Liver (tissue), 9 donors: Measurements from ENCODE around the gene HS3ST3B1. TPM values are rescaled to one million over a fixed set of nuclear protein-coding genes. Genes with fewer than 3 reads are reported as not detected.

Experiments
- DNase-seq: peaks from one replicate; pipeline ENCODE4 v3.0.0-alpha.2; 2017; ENCODE audit warnings: low spot score
- H3K27ac ChIP-seq, 2 donors: one replicate each; pipeline ENCODE4 v1.7.0; 2013; ENCODE audit warnings: inconsistent platforms in 2 of 2, low read length in 2 of 2, control low read depth in 1 of 2, low read depth in 1 of 2, mild to moderate bottlenecking in 1 of 2
- H3K27me3 ChIP-seq, 4 donors: one replicate each; pipeline versions ENCODE4 v1.6.1 to v1.7.0; 2013; ENCODE audit warnings: low read length in 3 of 4, inconsistent platforms in 1 of 4, mild to moderate bottlenecking in 1 of 4, moderate library complexity in 1 of 4; ENCODE audit not compliant: control insufficient read depth in 4 of 4, insufficient read depth in 4 of 4
- H3K36me3 ChIP-seq, 4 donors: one replicate each; pipeline versions ENCODE4 v1.6.1 to v1.7.0; 2013; ENCODE audit warnings: low read length in 3 of 4, mild to moderate bottlenecking in 3 of 4, low read depth in 1 of 4, moderate library complexity in 1 of 4; ENCODE audit not compliant: control insufficient read depth in 4 of 4, insufficient read depth in 3 of 4
- H3K4me1 ChIP-seq, 4 donors: one replicate each; pipeline versions ENCODE4 v1.6.1 to v1.7.0; 2013; ENCODE audit warnings: low read length in 3 of 4, mild to moderate bottlenecking in 3 of 4, moderate library complexity in 1 of 4; ENCODE audit not compliant: control insufficient read depth in 4 of 4, insufficient read depth in 4 of 4
- H3K4me3 ChIP-seq, 3 donors: one replicate each; pipeline versions ENCODE4 v1.6.1 to v1.7.0; 2013; ENCODE audit warnings: low read length in 3 of 3, control low read depth in 1 of 3, low read depth in 1 of 3, mild to moderate bottlenecking in 1 of 3
- H3K9ac ChIP-seq, 2 donors: one replicate each; pipeline ENCODE4 v1.7.0; 2013; ENCODE audit warnings: low read length in 2 of 2, mild to moderate bottlenecking in 2 of 2, moderate library complexity in 2 of 2, control low read depth in 1 of 2, low read depth in 1 of 2
- H3K9me3 ChIP-seq, 4 donors: one replicate each; pipeline versions ENCODE4 v1.6.1 to v1.7.0; 2013; ENCODE audit warnings: low read length in 3 of 4; ENCODE audit not compliant: control insufficient read depth in 4 of 4
- FOXA1 ChIP-seq: IDR thresholded peaks from 2 replicates; pipeline ENCODE4 v1.6.1; 2016; ENCODE audit warnings: antibody characterized with exemption
- FOXA2 ChIP-seq: IDR thresholded peaks from 2 replicates; pipeline ENCODE4 v1.6.1; 2016; ENCODE audit warnings: antibody characterized with exemption
- GABPA ChIP-seq, 2 donors: IDR thresholded peaks in 1 of 2; conservative IDR thresholded peaks in 1 of 2; 2 replicates each; pipeline ENCODE4 v1.6.1; 2016; ENCODE audit warnings: antibody characterized with exemption in 2 of 2, mild to moderate bottlenecking in 1 of 2, moderate library complexity in 1 of 2
- HNF4A ChIP-seq, 2 donors: conservative IDR thresholded peaks; 2 replicates each; pipeline ENCODE4 v1.6.1; 2016; ENCODE audit warnings: antibody characterized with exemption in 2 of 2, mild to moderate bottlenecking in 2 of 2
- HNF4G ChIP-seq: IDR thresholded peaks from 2 replicates; pipeline ENCODE4 v1.6.1; 2016; ENCODE audit warnings: antibody characterized with exemption
- JUND ChIP-seq, 2 donors: IDR thresholded peaks; 2 replicates each; pipeline ENCODE4 v1.6.1; 2016; ENCODE audit warnings: antibody characterized with exemption in 2 of 2
- NR2F2 ChIP-seq: IDR thresholded peaks from 2 replicates; pipeline ENCODE4 v1.6.1; 2016; ENCODE audit warnings: antibody characterized with exemption
- RAD21 ChIP-seq, 2 donors: IDR thresholded peaks; 2 replicates each; pipeline ENCODE4 v1.6.1; 2016; ENCODE audit warnings: antibody characterized with exemption in 2 of 2, mild to moderate bottlenecking in 2 of 2
- RXRA ChIP-seq, 2 donors: IDR thresholded peaks; 2 replicates each; pipeline ENCODE4 v1.6.1; 2017 to 2018; ENCODE audit warnings: antibody characterized with exemption in 2 of 2, mild to moderate bottlenecking in 1 of 2
- SP1 ChIP-seq: IDR thresholded peaks from 2 replicates; pipeline ENCODE4 v1.6.1; 2018; ENCODE audit warnings: antibody characterized with exemption, mild to moderate bottlenecking
- TAF1 ChIP-seq: conservative IDR thresholded peaks from 2 replicates; pipeline ENCODE4 v1.6.1; 2016; ENCODE audit warnings: antibody characterized with exemption, mild to moderate bottlenecking
- YY1 ChIP-seq: IDR thresholded peaks from 2 replicates; pipeline ENCODE4 v1.6.1; 2016; ENCODE audit warnings: antibody characterized with exemption, mild to moderate bottlenecking
- WGBS: extraction: QIAGEN DNeasy Blood & Tissue Kit; methylation state at CpG from one replicate; pipeline ENCODE4 v1.1.7; 2013; 5-methylcytosine and 5-hydroxymethylcytosine counted together
- polyA plus RNA-seq, 2 donors: library from polyadenylated mRNA; stranded (reverse) in 1 of 2; unstranded in 1 of 2; fragments of 200-250 nt in 1 of 2; fragments of >200 nt in 1 of 2; fragmentation: Nextera tagmentation in 1 of 2; extraction: Ambion mirVana in 1 of 2; gene quantifications; one replicate each; pipeline versions ENCODE4 v1.2.1 to v1.2.3, GENCODE V29; 2013 to 2015
- total RNA-seq, 2 donors: library from RNA; depleted of rRNA; stranded (reverse); fragments of >200 nt; gene quantifications; one replicate each; pipeline ENCODE4 v1.2.3, GENCODE V29; 2014
- TF ChIP-seq, protein P1 (sequence below): IDR thresholded peaks from 2 replicates; pipeline ENCODE4 v1.6.1; 2016; ENCODE audit warnings: antibody characterized with exemption
- TF ChIP-seq, protein P2 (sequence below): IDR thresholded peaks from 2 replicates; pipeline ENCODE4 v1.6.1; 2016; ENCODE audit warnings: antibody characterized with exemption
- TF ChIP-seq, protein P3 (sequence below): IDR thresholded peaks from 2 replicates; pipeline ENCODE4 v1.6.1; 2016; ENCODE audit warnings: antibody characterized with exemption
- TF ChIP-seq, protein P4 (sequence below): fragments of 150-350 bp; IDR thresholded peaks from 2 replicates; pipeline ENCODE4 v1.5.1; 2017; ENCODE audit warnings: improper control_type of control experiment, low read depth, low read length; ENCODE audit not compliant: missing input control
- TF ChIP-seq, protein P5 (sequence below): IDR thresholded peaks from 2 replicates; pipeline ENCODE4 v1.6.1; 2016; ENCODE audit warnings: antibody characterized with exemption, mild to moderate bottlenecking
- donor health status: healthy.
- donor health status: healthy.
- donor health status: healthy.
- donor health status: healthy.
- donor health status: healthy.

HS3ST3B1 gene
- total and polyA plus RNA-seq, 4 donors = 11.9 to 33.5 (median 22.4) TPM

DNA sequence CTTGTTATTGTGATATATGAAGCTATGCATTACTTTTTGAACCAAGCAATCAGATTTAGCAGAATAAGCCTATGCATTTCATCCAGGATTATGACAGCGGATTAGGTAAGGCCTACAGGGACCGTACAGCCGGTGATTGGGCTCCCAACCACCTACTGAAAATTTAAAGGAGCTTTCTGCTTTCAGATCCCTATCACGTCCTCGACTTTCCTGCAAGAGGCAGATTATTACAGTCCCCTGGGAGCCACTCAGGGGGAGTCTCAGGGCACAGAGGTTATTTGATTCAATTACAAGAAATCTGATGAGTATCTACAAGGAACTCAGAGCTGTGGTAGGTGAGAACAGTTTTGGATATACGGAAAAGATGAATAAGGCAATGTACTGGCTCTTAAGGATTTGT is 80.7 kb downstream of the HS3ST3B1 start:
- no peak overlapping the region for H3K9ac ChIP-seq
- 94% methylated on average over 6 of the region's 6 CpGs for whole genome bisulfite sequencing
- DNase-seq = no peak
- TF ChIP-seq GABPA (IDR thresholded peaks at IDR 0.05 in 1 of 2, conservative IDR thresholded peaks at IDR 0.05 in 1 of 2) (no peak), RXRA (IDR thresholded peaks at IDR 0.05) (no peak), HNF4A (conservative IDR thresholded peaks at IDR 0.05) (no peak), JUND (IDR thresholded peaks at IDR 0.05) (no peak), SP1 (no peak), NR2F2 (no peak), FOXA2 (no peak)
- TF ChIP-seq, protein P1, sequence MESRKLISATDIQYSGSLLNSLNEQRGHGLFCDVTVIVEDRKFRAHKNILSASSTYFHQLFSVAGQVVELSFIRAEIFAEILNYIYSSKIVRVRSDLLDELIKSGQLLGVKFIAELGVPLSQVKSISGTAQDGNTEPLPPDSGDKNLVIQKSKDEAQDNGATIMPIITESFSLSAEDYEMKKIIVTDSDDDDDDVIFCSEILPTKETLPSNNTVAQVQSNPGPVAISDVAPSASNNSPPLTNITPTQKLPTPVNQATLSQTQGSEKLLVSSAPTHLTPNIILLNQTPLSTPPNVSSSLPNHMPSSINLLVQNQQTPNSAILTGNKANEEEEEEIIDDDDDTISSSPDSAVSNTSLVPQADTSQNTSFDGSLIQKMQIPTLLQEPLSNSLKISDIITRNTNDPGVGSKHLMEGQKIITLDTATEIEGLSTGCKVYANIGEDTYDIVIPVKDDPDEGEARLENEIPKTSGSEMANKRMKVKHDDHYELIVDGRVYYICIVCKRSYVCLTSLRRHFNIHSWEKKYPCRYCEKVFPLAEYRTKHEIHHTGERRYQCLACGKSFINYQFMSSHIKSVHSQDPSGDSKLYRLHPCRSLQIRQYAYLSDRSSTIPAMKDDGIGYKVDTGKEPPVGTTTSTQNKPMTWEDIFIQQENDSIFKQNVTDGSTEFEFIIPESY = no peak
- no peaks in the 10 kb centered on the region for H3K9me3 ChIP-seq
- H3K27me3 ChIP-seq = no peaks in the 10 kb centered on the region
- H3K36me3 ChIP-seq = peaks cover 0 to 14% (median 5%) of the 10 kb centered on the region in 4 donors
- H3K4me3 ChIP-seq = no peak overlapping the region
- H3K4me1 ChIP-seq = peaks cover 0 to 2% (median 0%) of the 10 kb centered on the region in 4 donors
- no peak overlapping the region for H3K27ac ChIP-seq

DNA sequence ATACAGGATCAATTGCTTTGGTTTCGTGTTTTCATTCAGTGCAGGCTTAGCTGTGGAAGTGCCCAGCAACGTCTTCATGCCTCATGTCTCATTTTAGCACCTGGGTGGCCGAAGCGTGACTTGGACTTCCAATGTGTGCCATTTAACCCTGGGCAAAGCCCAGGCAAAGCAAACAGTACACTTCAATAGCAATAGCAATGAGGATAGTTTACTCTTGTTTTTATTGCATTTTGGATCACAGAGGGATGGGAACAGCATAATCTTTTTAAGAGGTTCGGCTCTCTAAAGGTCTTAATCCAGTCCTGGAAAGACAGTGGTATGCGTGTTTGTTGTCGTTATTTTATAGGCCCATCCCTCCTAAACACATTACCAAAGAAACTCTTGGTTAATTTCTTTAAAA is 86.2 kb downstream of the HS3ST3B1 start:
- Histone ChIP-seq H3K4me3 (no peak overlapping the region), H3K27me3 (no peaks in the 10 kb centered on the region), H3K27ac (no peak overlapping the region), H3K9me3 (no peaks in the 10 kb centered on the region), H3K9ac (no peak overlapping the region), H3K36me3 (peaks cover 0 to 9% (median 4%) of the 10 kb centered on the region in 4 donors), H3K4me1 (no peaks in the 10 kb centered on the region)
- TF ChIP-seq RAD21 (IDR thresholded peaks at IDR 0.05) (no peak), TAF1 (no peak), JUND (IDR thresholded peaks at IDR 0.05) (no peak), YY1 (no peak)
- TF ChIP-seq, protein P2, sequence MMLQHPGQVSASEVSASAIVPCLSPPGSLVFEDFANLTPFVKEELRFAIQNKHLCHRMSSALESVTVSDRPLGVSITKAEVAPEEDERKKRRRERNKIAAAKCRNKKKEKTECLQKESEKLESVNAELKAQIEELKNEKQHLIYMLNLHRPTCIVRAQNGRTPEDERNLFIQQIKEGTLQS = no peak
- 88% methylated on average over 7 of the region's 7 CpGs for WGBS
- DNase-seq = no peak

DNA sequence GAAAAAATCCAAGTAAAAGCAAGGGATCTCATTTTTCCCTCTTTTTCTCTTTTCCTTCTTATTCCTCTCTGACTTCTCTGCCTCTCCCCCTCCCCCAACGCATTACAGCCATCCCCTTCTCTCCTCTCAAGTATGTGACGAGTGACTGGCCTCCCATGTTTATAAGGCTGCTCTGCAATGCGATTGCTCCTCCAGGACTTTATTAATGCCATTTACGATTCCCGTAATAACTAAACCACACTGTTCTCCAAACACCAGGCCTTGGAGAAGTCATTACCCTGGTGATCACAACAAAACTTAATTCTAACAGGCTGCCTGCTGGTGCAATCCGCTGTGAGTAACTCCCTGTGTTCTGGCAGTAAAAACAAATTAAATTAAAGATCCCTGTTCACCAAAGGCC is 88.8 kb downstream of the HS3ST3B1 start:
- no peaks in the 10 kb centered on the region for H3K36me3 ChIP-seq
- whole genome bisulfite sequencing = 92% methylated on average over 6 of the region's 6 CpGs
- no peak for TF ChIP-seq TAF1
- no peak for TF ChIP-seq HNF4G
- TF ChIP-seq RAD21 (IDR thresholded peaks at IDR 0.05) = no peak
- TF ChIP-seq FOXA2 = no peak
- TF ChIP-seq NR2F2 = no peak
- TF ChIP-seq, protein P2 = no peak
- TF ChIP-seq, protein P3, sequence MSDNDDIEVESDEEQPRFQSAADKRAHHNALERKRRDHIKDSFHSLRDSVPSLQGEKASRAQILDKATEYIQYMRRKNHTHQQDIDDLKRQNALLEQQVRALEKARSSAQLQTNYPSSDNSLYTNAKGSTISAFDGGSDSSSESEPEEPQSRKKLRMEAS = no peak
- no peak for TF ChIP-seq JUND (IDR thresholded peaks at IDR 0.05)
- TF ChIP-seq YY1 = no peak
- TF ChIP-seq, protein P4, sequence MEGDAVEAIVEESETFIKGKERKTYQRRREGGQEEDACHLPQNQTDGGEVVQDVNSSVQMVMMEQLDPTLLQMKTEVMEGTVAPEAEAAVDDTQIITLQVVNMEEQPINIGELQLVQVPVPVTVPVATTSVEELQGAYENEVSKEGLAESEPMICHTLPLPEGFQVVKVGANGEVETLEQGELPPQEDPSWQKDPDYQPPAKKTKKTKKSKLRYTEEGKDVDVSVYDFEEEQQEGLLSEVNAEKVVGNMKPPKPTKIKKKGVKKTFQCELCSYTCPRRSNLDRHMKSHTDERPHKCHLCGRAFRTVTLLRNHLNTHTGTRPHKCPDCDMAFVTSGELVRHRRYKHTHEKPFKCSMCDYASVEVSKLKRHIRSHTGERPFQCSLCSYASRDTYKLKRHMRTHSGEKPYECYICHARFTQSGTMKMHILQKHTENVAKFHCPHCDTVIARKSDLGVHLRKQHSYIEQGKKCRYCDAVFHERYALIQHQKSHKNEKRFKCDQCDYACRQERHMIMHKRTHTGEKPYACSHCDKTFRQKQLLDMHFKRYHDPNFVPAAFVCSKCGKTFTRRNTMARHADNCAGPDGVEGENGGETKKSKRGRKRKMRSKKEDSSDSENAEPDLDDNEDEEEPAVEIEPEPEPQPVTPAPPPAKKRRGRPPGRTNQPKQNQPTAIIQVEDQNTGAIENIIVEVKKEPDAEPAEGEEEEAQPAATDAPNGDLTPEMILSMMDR = no peak
- no peak for TF ChIP-seq FOXA1
- no peak for TF ChIP-seq GABPA (IDR thresholded peaks at IDR 0.05 in 1 of 2, conservative IDR thresholded peaks at IDR 0.05 in 1 of 2)
- TF ChIP-seq HNF4A (conservative IDR thresholded peaks at IDR 0.05) = no peak
- TF ChIP-seq SP1 = no peak
- no peak for TF ChIP-seq RXRA (IDR thresholded peaks at IDR 0.05)
- TF ChIP-seq, protein P5, sequence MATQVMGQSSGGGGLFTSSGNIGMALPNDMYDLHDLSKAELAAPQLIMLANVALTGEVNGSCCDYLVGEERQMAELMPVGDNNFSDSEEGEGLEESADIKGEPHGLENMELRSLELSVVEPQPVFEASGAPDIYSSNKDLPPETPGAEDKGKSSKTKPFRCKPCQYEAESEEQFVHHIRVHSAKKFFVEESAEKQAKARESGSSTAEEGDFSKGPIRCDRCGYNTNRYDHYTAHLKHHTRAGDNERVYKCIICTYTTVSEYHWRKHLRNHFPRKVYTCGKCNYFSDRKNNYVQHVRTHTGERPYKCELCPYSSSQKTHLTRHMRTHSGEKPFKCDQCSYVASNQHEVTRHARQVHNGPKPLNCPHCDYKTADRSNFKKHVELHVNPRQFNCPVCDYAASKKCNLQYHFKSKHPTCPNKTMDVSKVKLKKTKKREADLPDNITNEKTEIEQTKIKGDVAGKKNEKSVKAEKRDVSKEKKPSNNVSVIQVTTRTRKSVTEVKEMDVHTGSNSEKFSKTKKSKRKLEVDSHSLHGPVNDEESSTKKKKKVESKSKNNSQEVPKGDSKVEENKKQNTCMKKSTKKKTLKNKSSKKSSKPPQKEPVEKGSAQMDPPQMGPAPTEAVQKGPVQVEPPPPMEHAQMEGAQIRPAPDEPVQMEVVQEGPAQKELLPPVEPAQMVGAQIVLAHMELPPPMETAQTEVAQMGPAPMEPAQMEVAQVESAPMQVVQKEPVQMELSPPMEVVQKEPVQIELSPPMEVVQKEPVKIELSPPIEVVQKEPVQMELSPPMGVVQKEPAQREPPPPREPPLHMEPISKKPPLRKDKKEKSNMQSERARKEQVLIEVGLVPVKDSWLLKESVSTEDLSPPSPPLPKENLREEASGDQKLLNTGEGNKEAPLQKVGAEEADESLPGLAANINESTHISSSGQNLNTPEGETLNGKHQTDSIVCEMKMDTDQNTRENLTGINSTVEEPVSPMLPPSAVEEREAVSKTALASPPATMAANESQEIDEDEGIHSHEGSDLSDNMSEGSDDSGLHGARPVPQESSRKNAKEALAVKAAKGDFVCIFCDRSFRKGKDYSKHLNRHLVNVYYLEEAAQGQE = no peak
- TF ChIP-seq, protein P1 = no peak

More for the DNA sequence above, 88.8 kb downstream of the HS3ST3B1 start:
- Histone ChIP-seq H3K4me3 (no peak overlapping the region), H3K9me3 (no peaks in the 10 kb centered on the region), H3K27me3 (no peaks in the 10 kb centered on the region), H3K27ac (no peak overlapping the region), H3K4me1 (no peaks in the 10 kb centered on the region), H3K9ac (no peak overlapping the region)
- no peak for DNase-seq
